H1 (cell line): ENCODE measurements around the gene DPEP2. TPM values are rescaled to one million over a fixed set of nuclear protein-coding genes. Genes with fewer than 3 reads are reported as not detected.

ENCODE experiments used
- CTCF ChIA-PET: fragments of 300-600 bp; sonication (Branson Sonifier 250); formaldehyde crosslinking; loops from one replicate; lab custom pipeline; 2021; ENCODE audit not compliant: partially characterized antibody; lab: Charles Lee
- POLR2A ChIA-PET: fragments of 300-600 bp; sonication (Branson Sonifier 250); formaldehyde crosslinking; loops from one replicate; lab custom pipeline; 2021; ENCODE audit warnings: inconsistent platforms; ENCODE audit not compliant: partially characterized antibody; lab: Charles Lee
- DNase-seq, 2 experiments: peaks; one replicate each; pipeline versions ENCODE4 v3.0.0 to v3.0.0-alpha.2; 2010 to 2022; ENCODE audit warnings: low spot score in 2 of 2, low read depth in 1 of 2, mixed read lengths in 1 of 2
- FAIRE-seq: peaks from 2 replicates; lab custom pipeline; 2011; peaks lifted over from hg19 to GRCh38; lab: Jason Lieb, UNC
- H2AFZ ChIP-seq: 2 replicates; pipeline ENCODE4 v1.8.1; 2012; ENCODE audit warnings: low read length, inconsistent platforms
- H2AK5ac ChIP-seq: 2 replicates; pipeline ENCODE4 v1.6.1; 2013; ENCODE audit warnings: low read depth, low read length
- H2BK120ac ChIP-seq: replicated peaks from 2 replicates; pipeline ENCODE3; 2013; ENCODE audit warnings: low read depth, low read length, inconsistent platforms
- H2BK12ac ChIP-seq: 2 replicates; pipeline ENCODE4 v1.6.1; 2013; ENCODE audit warnings: low read depth, low read length
- H2BK15ac ChIP-seq: 2 replicates; pipeline ENCODE4 v1.6.1; 2013; ENCODE audit warnings: low read length
- H2BK20ac ChIP-seq: 2 replicates; pipeline ENCODE4 v1.6.1; 2013; ENCODE audit warnings: low read length
- H2BK5ac ChIP-seq: 2 replicates; pipeline ENCODE4 v1.6.1; 2013; ENCODE audit warnings: low read depth, low read length
- H3K14ac ChIP-seq: 2 replicates; pipeline ENCODE4 v1.6.1; 2013; ENCODE audit warnings: inconsistent platforms; ENCODE audit not compliant: insufficient read length
- H3K18ac ChIP-seq: 2 replicates; pipeline ENCODE4 v1.6.1; 2013; ENCODE audit warnings: low read length; ENCODE audit errors: extremely low read depth
- H3K23ac ChIP-seq: 2 replicates; pipeline ENCODE4 v1.6.1; 2013; ENCODE audit warnings: inconsistent platforms; ENCODE audit not compliant: insufficient read length
- H3K23me2 ChIP-seq: 2 replicates; pipeline ENCODE4 v1.6.1; 2013; ENCODE audit warnings: low read depth, low read length
- H3K27ac ChIP-seq: 2 replicates; pipeline ENCODE4 v1.6.1; 2011; ENCODE audit warnings: low read depth, low read length, inconsistent platforms
- H3K27me3 ChIP-seq, 4 experiments: replicated peaks in 1 of 4; 1 replicate in 1 of 4; 2 replicates in 3 of 4; pipeline versions ENCODE4 v1.6.1 to v1.8.1; 2011 to 2013; ENCODE audit warnings: low read length in 3 of 4, mild to moderate bottlenecking in 3 of 4, inconsistent platforms in 2 of 4, mixed read lengths in 2 of 4, moderate library complexity in 1 of 4; ENCODE audit not compliant: control insufficient read depth in 3 of 4, insufficient read depth in 3 of 4; ENCODE audit errors: extremely low read depth in 1 of 4
- H3K36me3 ChIP-seq, 4 experiments: 2 replicates each; pipeline versions ENCODE4 v1.6.1 to v1.8.1; 2011 to 2013; ENCODE audit warnings: mild to moderate bottlenecking in 4 of 4, low read length in 3 of 4, moderate library complexity in 2 of 4, control low read depth in 1 of 4, inconsistent platforms in 1 of 4; ENCODE audit not compliant: insufficient read depth in 4 of 4, control insufficient read depth in 2 of 4
- H3K4ac ChIP-seq: replicated peaks from 2 replicates; pipeline ENCODE3; 2013; ENCODE audit warnings: low read length, low read depth, mixed read lengths, inconsistent platforms; ENCODE audit not compliant: insufficient read length
- H3K4me1 ChIP-seq, 4 experiments: replicated peaks in 1 of 4; 1 replicate in 1 of 4; 2 replicates in 3 of 4; pipeline versions ENCODE4 v1.6.1 to v1.8.1; 2011 to 2013; ENCODE audit warnings: low read length in 3 of 4, inconsistent platforms in 2 of 4, mixed read lengths in 1 of 4; ENCODE audit not compliant: insufficient read depth in 4 of 4, control insufficient read depth in 3 of 4
- H3K4me2 ChIP-seq, 2 experiments: 2 replicates each; pipeline versions ENCODE4 v1.6.1 to v1.8.1; 2011 to 2013; ENCODE audit warnings: low read depth in 2 of 2, low read length in 2 of 2, control low read depth in 1 of 2, inconsistent platforms in 1 of 2, mild to moderate bottlenecking in 1 of 2; ENCODE audit not compliant: insufficient read depth in 1 of 2
- H3K4me3 ChIP-seq, 4 experiments: fragments of 200-600, 300-600 bp in 1 of 4; sonication (generic), shearing (Covaris generic), sonication (Bioruptor Twin) in 1 of 4; 2 replicates each; pipeline versions ENCODE4 v1.5.1 to v1.8.1; 2011 to 2016; ENCODE audit warnings: low read length in 4 of 4, low read depth in 3 of 4, control low read depth in 2 of 4, inconsistent platforms in 2 of 4, mild to moderate bottlenecking in 2 of 4, mixed read lengths in 1 of 4, moderate library complexity in 1 of 4; ENCODE audit not compliant: insufficient read depth in 2 of 4; ENCODE audit errors: extremely low read depth in 1 of 4
- H3K56ac ChIP-seq: replicated peaks from 2 replicates; pipeline ENCODE3; 2013; ENCODE audit warnings: low read depth, mild to moderate bottlenecking, mixed read lengths, low read length, inconsistent platforms; ENCODE audit not compliant: insufficient read length
- H3K79me1 ChIP-seq: 2 replicates; pipeline ENCODE4 v1.6.1; 2013; ENCODE audit warnings: low read depth, low read length, control low read depth
- H3K79me2 ChIP-seq, 2 experiments: 2 replicates each; pipeline versions ENCODE4 v1.6.1 to v1.8.1; 2012 to 2013; ENCODE audit warnings: low read length in 2 of 2, mild to moderate bottlenecking in 2 of 2, inconsistent platforms in 1 of 2; ENCODE audit not compliant: insufficient read depth in 2 of 2, control insufficient read depth in 1 of 2
- H3K9ac ChIP-seq, 4 experiments: replicated peaks in 1 of 4; 1 replicate in 1 of 4; 2 replicates in 3 of 4; pipeline versions ENCODE4 v1.6.1 to v1.8.1; 2011 to 2013; ENCODE audit warnings: low read depth in 3 of 4, low read length in 3 of 4, control low read depth in 2 of 4, mild to moderate bottlenecking in 2 of 4, moderate library complexity in 2 of 4, inconsistent platforms in 1 of 4; ENCODE audit errors: extremely low read depth in 1 of 4
- H3K9me3 ChIP-seq, 2 experiments: 2 replicates each; pipeline versions ENCODE4 v1.6.1 to v1.8.1; 2012 to 2013; ENCODE audit warnings: mild to moderate bottlenecking in 2 of 2, moderate library complexity in 2 of 2, control low read depth in 1 of 2, inconsistent platforms in 1 of 2, low read depth in 1 of 2, low read length in 1 of 2, mixed read lengths in 1 of 2; ENCODE audit not compliant: insufficient read depth in 2 of 2
- H4K20me1 ChIP-seq, 2 experiments: replicated peaks in 1 of 2; 2 replicates each; pipeline versions ENCODE3 to v1.8.1; 2011 to 2013; ENCODE audit warnings: inconsistent platforms in 2 of 2, low read length in 2 of 2, mild to moderate bottlenecking in 1 of 2; ENCODE audit not compliant: insufficient read depth in 2 of 2, control insufficient read depth in 1 of 2
- H4K5ac ChIP-seq: 2 replicates; pipeline ENCODE4 v1.6.1; 2013; ENCODE audit warnings: low read length, low read depth, mixed read lengths, inconsistent platforms; ENCODE audit not compliant: insufficient read length
- H4K8ac ChIP-seq: 2 replicates; pipeline ENCODE4 v1.8.0; 2013; ENCODE audit warnings: mild to moderate bottlenecking, moderate library complexity, low read length, inconsistent platforms; ENCODE audit not compliant: insufficient read depth; ENCODE audit errors: extremely low read depth
- H4K91ac ChIP-seq: replicated peaks from 2 replicates; pipeline ENCODE3; 2013; ENCODE audit warnings: low read length, mixed read lengths, inconsistent platforms; ENCODE audit not compliant: insufficient read length
- BRCA1 ChIP-seq: IDR thresholded peaks from 2 replicates; pipeline ENCODE4 v1.6.1; 2012; ENCODE audit warnings: low read depth, low read length, improper control_type of control experiment
- NRF1 ChIP-seq: IDR thresholded peaks from 2 replicates; pipeline ENCODE4 v1.6.1; 2011; ENCODE audit warnings: mild to moderate bottlenecking, low read depth, low read length, improper control_type of control experiment
- RAD21 ChIP-seq, 2 experiments: IDR thresholded peaks in 1 of 2; conservative IDR thresholded peaks in 1 of 2; 2 replicates each; pipeline ENCODE4 v1.6.1; 2011; ENCODE audit warnings: low read depth in 2 of 2, low read length in 2 of 2, improper control_type of control experiment in 1 of 2, inconsistent platforms in 1 of 2, mild to moderate bottlenecking in 1 of 2, moderate library complexity in 1 of 2
- RXRA ChIP-seq: IDR thresholded peaks from 2 replicates; pipeline ENCODE4 v1.6.1; 2011; ENCODE audit warnings: low read depth, mild to moderate bottlenecking, low read length, moderate library complexity; ENCODE audit not compliant: insufficient read depth
- SIRT6 ChIP-seq: IDR thresholded peaks from one replicate; pipeline ENCODE4 v1.7.1; 2012; ENCODE audit warnings: low read length, inconsistent platforms
- ZNF274 ChIP-seq: IDR thresholded peaks from 2 replicates; pipeline ENCODE4 v1.7.0; 2012; ENCODE audit warnings: low read length, borderline replicate concordance; ENCODE audit errors: extremely low read depth
- WGBS, 2 experiments: shearing (Covaris generic) in 1 of 2; methylation state at CpG; one replicate each; pipeline versions ENCODE4 v1.1.6 to v1.1.7; 2013 to 2015; ENCODE audit warnings: low lambda C conversion rate in 2 of 2, mixed read lengths in 2 of 2, inconsistent platforms in 1 of 2, low coverage in 1 of 2, missing lambda C conversion rate in 1 of 2; ENCODE audit not compliant: insufficient replicate concordance in 2 of 2, insufficient coverage in 1 of 2, insufficient read length in 1 of 2; ENCODE audit errors: extremely low coverage in 1 of 2, missing lambda C conversion rate in 1 of 2; 5-methylcytosine and 5-hydroxymethylcytosine counted together
- polyA plus RNA-seq, 7 experiments: library from polyadenylated mRNA; depleted of rRNA in 3 of 7; stranded (reverse) in 5 of 7; unstranded in 2 of 7; fragments of >200 nt in 5 of 7; fragments of 200-250 nt in 2 of 7; gene quantifications; 1 replicate in 5 of 7; 2 replicates in 1 of 7; 4 replicates in 1 of 7; pipeline versions ENCODE4 v1.2.1 to v1.2.3, GENCODE V29; 2011 to 2013; ENCODE audit warnings: missing spikeins in 2 of 7, mixed read lengths in 2 of 7
- total RNA-seq: library from RNA; stranded (reverse); fragmentation: NEBNext Ultra II Directional; extraction: Animal tissue kit (Norgen Biotek cat#: 25700); gene quantifications from 2 replicates; pipeline ENCODE4 v1.2.1, GENCODE V29; 2021

DPEP2 gene
- total and polyA plus RNA-seq, 2 of the 8 experiments (the other 6 are each of a cell fraction or from before 2014, with no cell fraction given), result not detected

DNA sequence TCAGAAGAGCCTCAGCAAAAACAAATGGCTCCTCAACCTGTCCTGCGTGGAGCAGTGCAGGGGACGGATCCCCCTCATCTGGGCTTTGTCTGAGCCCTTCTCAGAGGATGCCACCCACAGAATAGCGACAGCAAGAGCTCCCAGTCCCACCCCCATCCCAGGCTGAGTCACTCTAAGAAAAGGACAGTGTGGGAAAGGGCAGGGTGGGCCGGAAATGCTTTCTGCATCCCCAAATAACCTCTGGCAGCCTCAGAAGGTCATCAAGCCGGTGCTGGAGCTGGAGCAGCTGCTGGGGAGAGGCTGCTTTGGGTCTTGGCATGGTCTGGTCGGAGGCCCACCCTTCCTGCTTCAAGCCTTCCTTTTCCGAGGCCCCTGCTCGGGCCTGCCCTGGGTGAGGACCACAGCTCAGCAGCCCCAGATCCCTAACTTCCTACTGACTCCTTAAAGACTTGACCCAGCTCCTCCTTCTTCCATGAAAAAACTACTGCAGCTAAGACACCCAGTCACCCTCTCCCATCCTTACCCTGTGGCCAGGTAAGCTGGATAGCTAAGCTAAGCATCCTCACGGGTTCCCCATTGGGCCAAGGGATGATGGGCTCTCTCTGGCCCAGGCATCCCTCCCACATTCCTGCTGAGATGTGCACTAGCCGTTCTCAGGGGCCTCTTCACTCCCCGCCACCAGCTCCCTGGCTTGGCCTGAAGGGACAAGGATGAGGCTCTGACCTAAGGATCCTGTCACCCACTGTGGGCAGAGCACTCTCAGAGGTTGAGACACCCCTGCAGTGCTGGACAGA lies 39.6 kb downstream of the DPEP2 start:
- H4K20me1 ChIP-seq, result peaks cover 4 to 23% of the 10 kb centered on the region in 2 experiments
- TF ChIP-seq RAD21 (IDR thresholded peaks at IDR 0.05 in 1 of 2, conservative IDR thresholded peaks at IDR 0.05 in 1 of 2; ENCODE audit: low read depth in 2 of 2, low read length in 2 of 2), result no peak
- TF ChIP-seq RXRA, result no peak
- no peak for TF ChIP-seq ZNF274
- no peak for TF ChIP-seq SIRT6
- TF ChIP-seq NRF1, result no peak
- TF ChIP-seq BRCA1, result no peak

More for the DNA sequence above, 39.6 kb downstream of the DPEP2 start:
- Histone ChIP-seq H3K14ac (no peak overlapping the region), H3K23me2 (no peaks in the 10 kb centered on the region), H2AFZ (no peak overlapping the region), H3K4me2 (no peak overlapping the region), H3K9me3 (no peaks in the 10 kb centered on the region), H3K23ac (no peak overlapping the region), H3K4me1 (peaks cover 0 to 7% (median 3%) of the 10 kb centered on the region in 4 experiments; a peak in 3 of 7 replicates), H3K27ac (no peak overlapping the region), H3K18ac (no peak overlapping the region), H2BK5ac (no peak overlapping the region; the same call in 1 of the 2 replicates), H2BK120ac (no peak overlapping the region), H2BK12ac (no peak overlapping the region), H4K8ac (no peak overlapping the region), H3K27me3 (no peaks in the 10 kb centered on the region), H3K9ac (no peak overlapping the region), H2BK15ac (no peak overlapping the region), H3K79me2 (no peaks in the 10 kb centered on the region), H3K36me3 (peaks cover 4 to 28% (median 25%) of the 10 kb centered on the region in 4 experiments; a peak in 6 of 8 replicates), H3K56ac (no peak overlapping the region), H3K4ac (no peak overlapping the region), H4K5ac (no peak overlapping the region), H3K4me3 (no peak overlapping the region), H2BK20ac (no peak overlapping the region), H2AK5ac (no peak overlapping the region), H3K79me1 (peaks cover 6% of the 10 kb centered on the region; the same call in 1 of the 2 replicates), H4K91ac (no peak overlapping the region)
- WGBS, 2 experiments, result 95% methylated on average over 11 of the region's 11 CpGs; no CpG with 5 or more reads in 1 of the 2 experiments
- CTCF ChIA-PET, result interaction anchor here (1.0 to 10.9 kb wide), 5 partner anchors 15 to 105 kb away, joined by 3 to 90 read pairs (median 5); partner anchors contain the start of gene LCAT
- DNase-seq (no peak), FAIRE-seq (no peak)
- POLR2A ChIA-PET, result interaction anchor here (0.6 to 1.8 kb wide), 8 partner anchors 10 to 1222 kb away, joined by 3 to 5 read pairs (median 3); partner anchors contain the start of genes DDX28, DUS2 and LCAT
